HG02623 (cell line): ENCODE measurements around the gene FZD4.
"Not testable (repeated sequence)": the region's sequence is repeated elsewhere in the genome, so short reads cannot be mapped to it uniquely, and the experiment has no call there.

ENCODE experiments used
- ATAC-seq: cut with Tn5 transposase; IDR thresholded peaks from one replicate; pipeline ENCODE4 v1.9.1; 2021; ENCODE audit warnings: moderate library complexity; ENCODE audit not compliant: unreplicated experiment

FZD4 gene

DNA sequence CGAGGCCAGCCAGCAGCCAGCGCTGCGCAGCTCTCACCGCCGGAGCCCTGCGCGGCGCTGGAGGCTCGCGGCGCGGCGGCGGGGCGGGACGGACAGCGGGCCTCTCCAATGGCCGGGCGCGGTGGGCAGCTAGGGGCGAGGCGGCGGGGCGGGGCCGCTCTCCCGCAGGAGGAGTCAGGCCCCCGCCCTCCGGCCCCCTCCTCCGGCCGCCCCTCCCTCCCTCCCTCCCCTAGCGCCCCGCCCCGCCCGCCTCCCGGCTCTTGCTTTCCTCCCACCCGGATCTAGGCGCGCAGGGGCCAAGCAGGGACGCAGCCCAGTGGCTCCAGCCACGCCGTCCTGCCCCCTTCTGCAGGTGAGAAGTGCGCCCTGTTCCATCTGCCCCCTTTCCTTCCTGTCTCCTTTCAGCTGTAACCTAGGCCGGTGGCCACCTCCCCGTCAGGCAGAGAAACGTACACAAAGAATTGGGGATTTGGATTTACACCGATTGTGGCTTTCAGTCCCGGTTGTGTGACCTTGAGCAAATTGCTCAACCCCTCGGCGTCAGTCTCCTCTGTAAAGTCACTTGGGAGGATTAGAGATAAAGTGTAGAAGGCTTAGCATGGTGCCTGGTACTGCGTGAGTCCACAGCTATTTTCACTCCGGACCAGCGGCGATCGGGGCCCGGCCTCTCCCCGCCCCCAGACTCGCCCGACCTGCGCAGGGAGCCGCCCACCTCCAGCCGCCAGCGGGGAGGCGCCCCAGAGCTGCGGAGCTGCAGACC is at the start of gene FZD4:
FZD4 (minus strand) TSS at position 35 of the 760 bp plus-strand sequence. CDS start 310 bp downstream, outside the sequence.
- peak; percentile 91 for ATAC-seq

DNA sequence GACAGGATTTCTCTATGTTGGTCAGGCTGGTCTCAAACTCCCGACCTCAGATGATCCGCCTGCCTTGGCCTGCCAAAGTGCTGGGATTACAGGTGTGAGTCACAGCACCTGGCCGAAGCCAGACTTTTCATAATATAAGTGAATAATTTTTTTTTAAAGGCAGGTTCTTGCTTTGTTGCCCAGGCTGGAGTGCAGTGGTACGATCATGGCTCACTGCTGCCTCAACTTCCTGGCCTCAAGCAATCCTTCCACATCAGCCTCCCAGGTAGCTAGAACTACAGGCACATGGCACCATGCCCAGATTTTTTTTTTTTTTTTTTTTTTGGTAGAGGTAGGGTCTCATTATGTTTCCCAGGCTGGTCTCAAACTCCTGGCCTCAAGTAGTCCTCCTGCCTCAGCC is 49.1 kb upstream of the FZD4 start:
- ATAC-seq = not testable (repeated sequence)

- ATAC-seq = no peak
Measured at GRCh38 chr11:87002918-87003317, 47.7 kb upstream of the FZD4 start.

DNA sequence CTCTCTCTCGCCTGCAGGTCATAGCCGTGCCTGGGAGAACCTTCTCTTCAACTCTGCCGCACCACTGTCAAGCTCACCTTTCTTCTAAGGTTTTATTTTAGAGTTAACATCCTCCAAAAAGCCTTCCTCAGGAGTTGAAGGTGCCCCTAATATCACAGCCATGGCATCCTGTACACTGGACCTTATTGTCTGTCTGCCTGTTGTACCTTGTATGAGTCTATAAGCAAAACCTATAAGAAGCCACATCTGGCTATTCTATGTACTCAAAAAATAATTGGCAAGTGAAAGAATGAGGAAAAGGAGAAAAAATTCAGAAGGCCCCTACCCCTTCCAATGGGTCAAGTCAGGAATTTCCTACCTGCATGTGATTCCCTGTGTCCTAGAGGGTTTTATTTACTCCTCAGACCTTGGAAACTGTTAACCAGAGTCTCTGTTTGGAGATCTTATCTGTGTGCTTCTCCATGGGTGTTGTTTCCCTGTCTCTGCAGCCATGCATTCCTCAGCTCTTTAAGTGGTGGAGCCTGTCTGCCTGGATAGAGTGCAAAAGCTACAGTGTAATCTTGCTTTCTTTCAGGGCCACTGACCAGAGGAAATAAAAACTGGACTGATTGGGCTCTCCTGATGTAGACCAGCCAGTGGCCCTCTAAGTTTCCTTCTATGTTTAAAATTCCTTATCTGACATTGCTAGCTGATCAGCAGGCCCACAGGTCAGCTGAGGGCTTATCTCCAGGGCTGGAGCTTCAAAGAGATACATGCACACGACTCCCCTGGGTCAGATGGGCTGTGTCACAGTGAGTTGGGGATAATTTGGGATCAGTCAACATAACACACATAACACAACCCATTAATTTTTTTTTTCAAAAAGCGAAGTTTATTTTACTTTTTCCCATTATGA is 44.9 kb upstream of the FZD4 start:
- no peak for ATAC-seq

DNA sequence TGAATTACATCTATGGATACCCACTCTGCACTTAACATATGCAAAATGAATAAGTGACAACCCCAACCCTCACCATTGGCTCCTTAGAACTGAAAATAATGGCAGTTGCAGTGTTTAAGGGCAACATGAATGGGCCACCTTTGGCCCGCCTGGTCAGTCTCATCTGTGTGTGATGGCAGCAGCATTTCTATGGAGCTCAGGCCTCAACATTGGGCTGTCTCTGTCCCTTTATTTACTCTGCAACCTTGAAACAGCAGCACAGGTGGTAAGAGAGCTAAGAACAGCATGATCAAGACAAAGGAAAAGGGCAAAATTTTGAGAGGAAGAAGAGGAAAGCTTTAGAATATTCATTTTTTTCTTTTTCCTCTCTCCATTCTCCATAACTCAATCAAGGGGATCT is 44.2 kb upstream of the FZD4 start:
- ATAC-seq = no peak

DNA sequence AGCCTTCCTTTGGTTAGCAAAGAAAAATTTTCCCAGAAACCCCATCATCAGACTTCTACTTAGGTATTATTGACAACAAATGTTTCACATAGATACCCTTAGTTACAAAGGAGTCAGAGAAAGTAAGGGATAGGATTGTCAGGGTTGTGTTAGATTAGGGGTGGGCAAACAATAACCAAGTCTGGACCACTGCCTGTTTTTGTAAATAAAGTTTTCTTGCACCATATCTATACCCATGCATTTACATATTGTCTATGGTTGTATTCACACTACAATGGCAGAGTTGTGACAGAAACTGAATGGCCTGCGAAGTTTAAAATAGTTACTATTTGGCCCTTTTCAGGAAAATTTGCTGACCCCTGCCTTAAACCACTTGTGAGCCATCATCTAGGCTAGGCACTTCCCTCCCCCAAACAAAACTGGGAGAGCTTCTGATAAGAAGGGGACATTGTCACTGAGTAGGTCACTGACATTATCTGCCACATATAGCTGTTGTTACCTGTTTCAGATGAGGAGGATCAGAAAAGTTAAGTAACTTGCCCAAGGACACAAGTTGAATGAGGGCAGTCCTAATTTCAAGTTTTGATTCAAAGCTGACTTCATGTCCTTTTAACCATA is 41.9 kb upstream of the FZD4 start:
- ATAC-seq = no peak

- no peak for ATAC-seq
Measured at GRCh38 chr11:86993031-86993430, 37.8 kb upstream of the FZD4 start.

DNA sequence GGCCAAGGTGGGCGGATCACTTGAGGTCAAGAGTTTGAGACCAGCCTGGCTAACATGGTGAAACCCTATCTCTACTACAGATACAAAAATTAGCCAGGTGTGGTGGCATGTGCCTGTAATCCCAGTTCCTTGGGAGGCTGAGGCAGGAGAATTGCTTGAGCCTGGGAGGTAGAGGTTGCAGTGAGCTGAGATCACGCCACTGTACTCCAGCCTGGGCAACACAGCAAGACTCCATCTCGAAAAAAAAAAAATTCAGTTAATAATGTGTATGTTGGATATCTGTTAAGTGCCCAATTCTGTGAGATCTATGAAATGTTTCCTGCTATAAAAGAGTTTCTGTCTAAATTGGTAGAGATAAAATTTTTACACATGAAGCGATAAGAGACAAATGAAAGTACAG is 37.1 kb upstream of the FZD4 start:
- not testable (repeated sequence) for ATAC-seq

GRCh38 chr11:86991341-86991740 is 36.1 kb upstream of the FZD4 start:
- ATAC-seq = no peak

DNA sequence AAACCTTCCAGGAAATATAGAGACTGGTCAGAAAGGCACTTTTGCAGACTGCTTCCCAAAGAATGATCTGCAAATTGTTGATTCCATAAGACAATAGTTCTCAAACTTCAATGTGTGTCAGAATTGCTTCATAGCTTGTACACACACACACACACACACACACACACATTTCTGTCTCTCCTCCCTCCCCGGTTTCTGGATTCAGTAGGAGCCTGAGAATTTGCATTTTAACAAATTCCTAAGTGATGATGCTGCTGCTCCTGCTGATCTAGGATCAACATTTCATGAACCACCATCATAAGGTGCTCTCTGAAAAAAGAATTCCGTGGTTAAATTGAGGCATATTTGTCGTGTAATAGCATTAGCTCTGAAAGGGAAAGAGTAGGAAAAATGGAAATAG is 35.3 kb upstream of the FZD4 start:
- ATAC-seq = no peak

- ATAC-seq = no peak
Measured at GRCh38 chr11:86990031-86990430, 34.8 kb upstream of the FZD4 start.

- ATAC-seq = no peak
Measured at GRCh38 chr11:86988351-86988881, 33.2 kb upstream of the FZD4 start.

DNA sequence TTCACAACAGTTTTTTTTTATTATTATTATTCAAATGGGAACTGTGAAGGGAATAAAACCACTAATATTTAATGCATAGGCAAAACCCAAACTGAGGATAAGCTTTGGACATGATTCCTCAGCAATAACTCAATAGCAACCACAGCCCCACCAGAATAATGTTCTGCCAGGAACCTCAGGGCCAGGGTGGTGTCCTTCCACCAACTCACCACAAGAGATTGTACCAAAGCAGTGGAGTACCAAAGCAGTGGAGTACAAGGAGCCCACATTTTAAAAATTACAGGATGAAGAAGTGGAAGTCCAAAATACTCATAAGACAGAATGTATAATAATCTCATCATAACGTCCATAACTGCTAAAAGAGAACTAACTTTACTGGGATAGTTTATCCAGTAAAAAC is 32.5 kb upstream of the FZD4 start:
- ATAC-seq = no peak

DNA sequence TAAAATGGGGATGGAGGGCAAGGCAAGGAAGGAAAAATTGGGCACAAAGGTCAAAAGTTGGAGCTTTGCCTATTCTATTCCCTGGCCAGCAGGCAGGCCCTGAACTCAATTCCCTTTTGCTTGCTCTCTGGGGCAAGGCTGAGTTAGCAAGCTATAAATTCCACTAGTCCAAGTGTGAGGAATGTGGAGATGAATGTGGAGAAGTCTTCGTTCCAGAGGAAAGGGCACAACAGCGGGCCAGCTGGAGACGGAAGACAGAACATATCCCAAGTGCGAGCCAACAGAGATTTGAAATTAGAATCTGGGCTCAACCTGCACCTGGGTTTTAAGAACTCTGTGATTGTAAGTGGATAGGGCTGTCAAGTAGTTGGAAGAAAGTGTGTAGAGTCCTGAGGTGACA is 29.5 kb upstream of the FZD4 start:
- ATAC-seq = no peak

DNA sequence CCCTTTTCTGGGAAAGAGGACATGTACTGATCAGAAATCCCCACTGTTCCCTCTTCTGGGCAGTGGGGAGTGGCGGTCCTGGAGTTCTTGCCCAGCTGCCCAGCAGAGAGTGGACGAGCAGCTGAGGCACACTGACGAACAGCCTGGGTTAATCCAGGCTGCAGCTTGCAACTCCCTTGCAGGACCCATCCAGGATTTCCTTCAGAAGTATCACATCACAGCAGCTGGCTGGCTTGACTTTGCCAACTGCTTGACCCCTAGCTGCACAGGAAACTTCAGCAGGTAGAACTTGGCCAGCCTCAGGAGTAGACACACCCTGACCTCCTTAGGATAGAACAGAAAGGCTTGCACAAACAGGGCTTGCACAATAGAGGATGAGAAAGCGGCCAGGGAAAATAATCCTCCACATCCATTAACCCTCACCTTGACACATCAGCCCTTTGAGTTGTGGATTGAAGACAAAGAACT is 27.9 kb upstream of the FZD4 start:
- no peak for ATAC-seq

- no peak for ATAC-seq
Measured at GRCh38 chr11:86981777-86982540, 26.8 kb upstream of the FZD4 start.

DNA sequence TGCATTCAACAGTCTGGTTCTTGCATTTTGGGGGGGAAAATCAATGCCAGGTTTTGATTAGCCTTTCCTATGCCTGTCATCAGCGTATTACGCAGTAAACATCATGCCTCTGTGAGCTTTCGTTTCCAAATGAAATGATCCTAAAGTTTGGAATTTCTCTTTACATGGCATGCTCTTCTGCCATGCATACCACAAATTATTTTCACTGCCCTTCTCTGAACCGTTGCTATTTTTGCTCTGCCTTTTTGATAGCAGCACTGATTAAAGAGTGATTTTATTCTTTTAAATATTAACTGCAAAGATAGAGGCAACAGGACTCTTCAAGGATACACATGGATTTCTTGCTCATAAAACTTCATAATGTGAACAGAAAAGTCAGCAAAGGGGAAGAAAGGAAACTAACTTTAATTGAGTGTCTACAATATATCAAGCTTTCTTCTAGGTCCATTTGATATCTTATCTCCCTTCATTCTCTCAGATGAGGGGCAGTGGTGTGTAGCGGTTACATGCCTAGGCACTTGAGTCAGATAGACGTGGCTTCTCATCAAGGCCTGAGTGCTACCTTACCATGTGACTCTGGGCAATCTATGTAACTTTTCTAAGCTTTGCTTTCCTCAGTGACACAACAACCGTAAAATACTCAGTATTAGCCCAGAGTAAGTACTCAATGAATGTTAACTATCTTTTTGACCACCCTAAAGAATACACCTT is 25.0 kb upstream of the FZD4 start:
- no peak for ATAC-seq

- no peak for ATAC-seq
Measured at GRCh38 chr11:86978756-86979608, 23.8 kb upstream of the FZD4 start.

DNA sequence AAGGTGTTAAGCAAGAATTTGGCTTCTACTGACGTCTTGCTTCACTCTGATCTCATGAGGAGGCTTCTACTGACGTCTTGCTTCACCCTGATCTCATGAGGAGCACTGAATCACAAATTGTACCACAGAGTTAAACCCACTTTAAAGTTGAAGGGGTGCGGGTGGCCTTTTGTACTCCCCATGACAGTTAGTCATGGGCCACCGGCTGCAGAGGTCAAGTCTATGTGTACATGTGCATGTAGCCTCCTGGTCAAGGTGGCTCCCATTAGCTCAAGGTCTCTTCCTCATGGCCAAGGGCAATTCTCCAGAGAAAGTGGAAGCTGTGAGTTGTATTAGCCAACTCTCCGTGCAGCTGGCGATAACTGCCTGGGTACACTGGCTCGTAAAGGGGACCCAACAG is 23.1 kb upstream of the FZD4 start:
- ATAC-seq = no peak
